Panc1 (cell line): ENCODE data around the gene C11orf24.

Source experiments
- TF ChIP-seq, protein P1 (sequence below): fragments of 450-650 bp; IDR thresholded peaks from 2 replicates; pipeline ENCODE4 v1.5.1; 2017; ENCODE audit warnings: mild to moderate bottlenecking
- TF ChIP-seq, protein P2 (sequence below), 2 experiments: IDR thresholded peaks; 2 replicates each; pipeline ENCODE4 v1.6.1; 2011 to 2012; ENCODE audit warnings: low read depth in 2 of 2, control low read depth in 1 of 2, low read length in 1 of 2, mild to moderate bottlenecking in 1 of 2, moderate library complexity in 1 of 2; ENCODE audit not compliant: insufficient read depth in 1 of 2

DNA sequence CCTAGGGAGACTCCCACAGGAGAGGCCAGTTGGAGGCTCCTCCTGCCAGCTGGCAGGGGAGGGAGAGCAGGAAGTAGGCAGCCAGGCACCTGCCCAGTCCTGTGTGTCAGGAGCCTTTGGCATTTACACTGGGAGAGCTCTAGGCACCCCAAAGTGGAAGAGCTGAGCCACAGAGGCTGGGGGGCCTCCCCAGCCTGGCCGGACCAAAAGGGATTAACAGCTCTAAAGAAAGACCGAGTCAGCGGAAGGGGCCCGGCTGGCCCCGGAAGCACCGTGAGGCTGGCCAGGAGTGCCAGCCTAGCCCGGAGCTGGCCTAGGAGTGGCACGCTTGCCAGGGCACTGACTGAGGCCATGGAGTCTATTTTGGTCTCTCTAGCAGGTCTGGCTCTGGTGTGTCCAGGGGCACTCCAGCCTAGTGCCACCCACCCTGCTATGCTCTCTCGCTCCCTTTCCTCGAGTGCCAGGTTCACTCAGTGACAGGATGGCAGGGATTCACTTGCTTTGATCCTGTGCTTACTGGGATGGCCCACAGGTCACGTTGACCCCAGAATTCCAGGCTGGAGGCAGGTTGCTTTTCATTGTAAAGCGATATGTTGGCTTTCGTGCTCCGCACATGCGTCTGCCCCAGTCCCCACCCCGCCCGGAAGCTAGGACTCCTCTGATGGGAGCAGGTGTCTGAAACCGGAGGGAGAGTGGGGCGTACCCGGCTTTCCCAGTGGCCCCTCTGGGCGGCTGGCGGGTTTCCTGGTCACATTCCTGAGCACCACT is 55.4 kb downstream of the C11orf24 start:
- TF ChIP-seq, protein P1, sequence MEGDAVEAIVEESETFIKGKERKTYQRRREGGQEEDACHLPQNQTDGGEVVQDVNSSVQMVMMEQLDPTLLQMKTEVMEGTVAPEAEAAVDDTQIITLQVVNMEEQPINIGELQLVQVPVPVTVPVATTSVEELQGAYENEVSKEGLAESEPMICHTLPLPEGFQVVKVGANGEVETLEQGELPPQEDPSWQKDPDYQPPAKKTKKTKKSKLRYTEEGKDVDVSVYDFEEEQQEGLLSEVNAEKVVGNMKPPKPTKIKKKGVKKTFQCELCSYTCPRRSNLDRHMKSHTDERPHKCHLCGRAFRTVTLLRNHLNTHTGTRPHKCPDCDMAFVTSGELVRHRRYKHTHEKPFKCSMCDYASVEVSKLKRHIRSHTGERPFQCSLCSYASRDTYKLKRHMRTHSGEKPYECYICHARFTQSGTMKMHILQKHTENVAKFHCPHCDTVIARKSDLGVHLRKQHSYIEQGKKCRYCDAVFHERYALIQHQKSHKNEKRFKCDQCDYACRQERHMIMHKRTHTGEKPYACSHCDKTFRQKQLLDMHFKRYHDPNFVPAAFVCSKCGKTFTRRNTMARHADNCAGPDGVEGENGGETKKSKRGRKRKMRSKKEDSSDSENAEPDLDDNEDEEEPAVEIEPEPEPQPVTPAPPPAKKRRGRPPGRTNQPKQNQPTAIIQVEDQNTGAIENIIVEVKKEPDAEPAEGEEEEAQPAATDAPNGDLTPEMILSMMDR: no peak
- TF ChIP-seq, protein P2, sequence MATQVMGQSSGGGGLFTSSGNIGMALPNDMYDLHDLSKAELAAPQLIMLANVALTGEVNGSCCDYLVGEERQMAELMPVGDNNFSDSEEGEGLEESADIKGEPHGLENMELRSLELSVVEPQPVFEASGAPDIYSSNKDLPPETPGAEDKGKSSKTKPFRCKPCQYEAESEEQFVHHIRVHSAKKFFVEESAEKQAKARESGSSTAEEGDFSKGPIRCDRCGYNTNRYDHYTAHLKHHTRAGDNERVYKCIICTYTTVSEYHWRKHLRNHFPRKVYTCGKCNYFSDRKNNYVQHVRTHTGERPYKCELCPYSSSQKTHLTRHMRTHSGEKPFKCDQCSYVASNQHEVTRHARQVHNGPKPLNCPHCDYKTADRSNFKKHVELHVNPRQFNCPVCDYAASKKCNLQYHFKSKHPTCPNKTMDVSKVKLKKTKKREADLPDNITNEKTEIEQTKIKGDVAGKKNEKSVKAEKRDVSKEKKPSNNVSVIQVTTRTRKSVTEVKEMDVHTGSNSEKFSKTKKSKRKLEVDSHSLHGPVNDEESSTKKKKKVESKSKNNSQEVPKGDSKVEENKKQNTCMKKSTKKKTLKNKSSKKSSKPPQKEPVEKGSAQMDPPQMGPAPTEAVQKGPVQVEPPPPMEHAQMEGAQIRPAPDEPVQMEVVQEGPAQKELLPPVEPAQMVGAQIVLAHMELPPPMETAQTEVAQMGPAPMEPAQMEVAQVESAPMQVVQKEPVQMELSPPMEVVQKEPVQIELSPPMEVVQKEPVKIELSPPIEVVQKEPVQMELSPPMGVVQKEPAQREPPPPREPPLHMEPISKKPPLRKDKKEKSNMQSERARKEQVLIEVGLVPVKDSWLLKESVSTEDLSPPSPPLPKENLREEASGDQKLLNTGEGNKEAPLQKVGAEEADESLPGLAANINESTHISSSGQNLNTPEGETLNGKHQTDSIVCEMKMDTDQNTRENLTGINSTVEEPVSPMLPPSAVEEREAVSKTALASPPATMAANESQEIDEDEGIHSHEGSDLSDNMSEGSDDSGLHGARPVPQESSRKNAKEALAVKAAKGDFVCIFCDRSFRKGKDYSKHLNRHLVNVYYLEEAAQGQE (IDR thresholded peaks at IDR 0.05; ENCODE audit: insufficient read depth in 1 of 2, low read depth in 2 of 2, low read length in 1 of 2): no peak
